ENCODE results near the gene MKLN1.

Gene MKLN1

DNA sequence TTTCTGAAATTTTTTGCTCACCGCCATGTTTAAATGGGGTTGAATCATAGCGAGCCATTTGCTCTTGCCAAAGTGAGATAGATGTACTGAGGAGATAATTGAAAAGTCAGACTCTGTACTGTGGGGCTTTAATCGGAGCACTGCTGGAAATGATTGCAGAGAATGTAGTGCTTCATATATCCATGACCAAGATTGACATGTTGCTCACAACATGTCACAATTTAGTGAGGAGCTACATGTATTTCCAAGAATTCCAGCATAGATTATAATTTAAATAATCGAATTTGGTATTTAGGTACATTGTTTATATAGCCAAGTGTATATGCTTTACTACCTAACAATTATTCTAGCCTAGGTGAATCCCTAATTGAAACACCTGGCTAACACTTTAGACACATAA lies 162.2 kb downstream of the MKLN1 start:
- Mint-ChIP-seq H3K4me1 (ENCODE audit: low read depth) (no peaks in the 10 kb centered on the region), H3K27me3 (ENCODE audit: low read depth) (no peaks in the 10 kb centered on the region), H3K36me3 (ENCODE audit: low read depth) (peaks cover 13% of the 10 kb centered on the region), H3K9me3 (no peaks in the 10 kb centered on the region), H3K27ac (no peak overlapping the region), H3K4me3 (no peak overlapping the region)
- DNase-seq (ENCODE audit: low spot score) = no peak

GRCh38 chr7:131493081-131493480 lies 165.4 kb downstream of the MKLN1 start:
- no peak for DNase-seq (ENCODE audit: low spot score)
- Mint-ChIP-seq H3K9me3 (no peaks in the 10 kb centered on the region), H3K4me1 (ENCODE audit: low read depth) (no peaks in the 10 kb centered on the region), H3K4me3 (no peak overlapping the region), H3K27ac (no peak overlapping the region), H3K27me3 (ENCODE audit: low read depth) (no peaks in the 10 kb centered on the region), H3K36me3 (ENCODE audit: low read depth) (peaks cover 12% of the 10 kb centered on the region)

DNA sequence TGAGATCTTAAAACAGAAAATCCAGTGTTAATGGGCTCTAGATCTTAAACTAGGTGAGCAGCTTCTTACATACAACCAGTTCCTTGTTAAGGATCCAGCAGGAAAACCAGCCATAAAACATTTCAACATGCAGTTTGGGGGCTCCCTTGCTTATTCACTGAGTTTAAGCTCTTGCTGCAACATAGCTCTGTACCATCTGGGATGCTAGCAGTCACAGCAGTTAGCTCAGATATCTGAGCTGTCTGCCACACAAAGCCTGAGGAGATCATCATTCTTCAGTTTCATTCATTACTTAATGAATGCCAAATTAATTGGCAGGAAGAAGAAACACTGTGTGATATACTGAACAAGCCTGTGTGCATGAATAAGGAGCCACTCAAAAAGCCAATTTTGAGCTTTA lies 165.9 kb downstream of the MKLN1 start:
- Mint-ChIP-seq H3K4me1 (ENCODE audit: low read depth) (no peaks in the 10 kb centered on the region), H3K4me3 (no peak overlapping the region), H3K9me3 (no peaks in the 10 kb centered on the region), H3K36me3 (ENCODE audit: low read depth) (peaks cover 9% of the 10 kb centered on the region), H3K27ac (no peak overlapping the region), H3K27me3 (ENCODE audit: low read depth) (no peaks in the 10 kb centered on the region)
- no peak for DNase-seq (ENCODE audit: low spot score)

DNA sequence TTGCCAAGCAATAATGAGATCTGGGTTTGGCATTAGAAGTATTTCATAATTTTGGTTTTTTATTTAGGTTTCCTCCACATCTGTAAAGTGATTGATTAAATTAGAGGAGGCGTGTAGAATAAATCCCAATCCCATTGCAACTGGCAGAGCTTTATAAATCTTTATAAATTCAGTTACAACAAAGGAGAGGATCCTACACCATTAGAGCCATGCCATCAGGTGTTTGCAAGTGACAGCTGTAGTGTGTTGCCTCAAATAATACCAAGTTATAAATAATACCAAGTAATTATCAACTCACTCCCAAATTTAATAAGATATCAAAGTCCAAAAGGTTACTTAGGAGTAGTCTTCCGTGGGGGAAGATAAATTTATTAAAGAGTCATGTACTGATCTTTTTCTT lies 166.5 kb downstream of the MKLN1 start:
- no peak overlapping the region for H3K27ac Mint-ChIP-seq
- H3K36me3 Mint-ChIP-seq (ENCODE audit: low read depth) = peaks cover 10% of the 10 kb centered on the region
- H3K4me1 Mint-ChIP-seq (ENCODE audit: low read depth) = no peaks in the 10 kb centered on the region
- DNase-seq (ENCODE audit: low spot score) = no peak
- no peak overlapping the region for H3K4me3 Mint-ChIP-seq
- no peaks in the 10 kb centered on the region for H3K27me3 Mint-ChIP-seq (ENCODE audit: low read depth)
- H3K9me3 Mint-ChIP-seq = no peaks in the 10 kb centered on the region

DNA sequence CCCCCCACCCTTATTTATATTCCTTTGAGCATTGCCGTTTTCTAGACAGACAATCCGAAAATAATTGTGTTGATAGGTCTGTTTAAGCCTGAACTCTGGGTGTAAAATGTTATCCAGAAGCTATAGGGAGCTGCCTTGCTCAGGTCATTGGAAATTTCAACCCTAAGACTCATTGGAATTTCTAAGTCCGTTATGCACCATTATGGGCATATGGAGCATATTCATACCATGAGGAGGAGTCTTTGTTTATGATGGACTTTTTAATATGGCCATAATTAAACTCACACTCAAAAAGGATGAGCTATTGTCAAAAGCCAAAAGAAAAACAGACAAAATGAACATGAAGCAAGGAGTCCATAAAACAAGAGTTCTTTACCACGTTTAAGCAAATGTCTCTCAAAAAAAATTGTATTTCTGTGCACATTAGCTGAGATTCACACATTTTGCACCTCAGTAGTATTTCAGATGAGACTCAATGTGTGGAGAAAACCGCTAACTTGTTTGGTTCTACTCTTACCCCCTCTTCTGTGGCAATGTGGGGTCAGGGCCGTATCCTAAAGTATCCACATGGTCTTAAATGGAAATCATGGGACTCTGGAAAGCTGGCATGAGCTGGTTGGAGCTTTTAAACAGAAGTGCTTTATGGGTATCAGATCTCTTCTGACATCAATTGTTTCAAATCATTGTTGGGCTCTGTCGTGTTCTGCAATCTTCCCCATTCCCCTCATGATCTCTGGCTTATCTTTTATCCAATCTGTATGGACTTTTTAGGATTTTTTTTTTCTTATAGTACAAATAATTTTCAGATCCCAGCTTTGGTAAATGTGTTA lies 168.2 kb downstream of the MKLN1 start:
- H3K4me1 Mint-ChIP-seq (ENCODE audit: low read depth) = peaks cover 6% of the 10 kb centered on the region
- no peaks in the 10 kb centered on the region for H3K9me3 Mint-ChIP-seq
- H3K4me3 Mint-ChIP-seq = no peak overlapping the region
- H3K27ac Mint-ChIP-seq = no peak overlapping the region
- DNase-seq (ENCODE audit: low spot score) = no peak
- H3K27me3 Mint-ChIP-seq (ENCODE audit: low read depth) = no peaks in the 10 kb centered on the region
- H3K36me3 Mint-ChIP-seq (ENCODE audit: low read depth) = peaks cover 13% of the 10 kb centered on the region

- no peaks in the 10 kb centered on the region for H3K9me3 Mint-ChIP-seq
- no peaks in the 10 kb centered on the region for H3K27me3 Mint-ChIP-seq (ENCODE audit: low read depth)
- no peak overlapping the region for H3K27ac Mint-ChIP-seq
- peaks cover 21% of the 10 kb centered on the region for H3K4me1 Mint-ChIP-seq (ENCODE audit: low read depth)
- no peak for DNase-seq (ENCODE audit: low spot score)
- no peak overlapping the region for H3K4me3 Mint-ChIP-seq
- peaks cover 10% of the 10 kb centered on the region for H3K36me3 Mint-ChIP-seq (ENCODE audit: low read depth)
Observed at GRCh38 chr7:131497454-131497853, 169.8 kb downstream of the MKLN1 start.

DNA sequence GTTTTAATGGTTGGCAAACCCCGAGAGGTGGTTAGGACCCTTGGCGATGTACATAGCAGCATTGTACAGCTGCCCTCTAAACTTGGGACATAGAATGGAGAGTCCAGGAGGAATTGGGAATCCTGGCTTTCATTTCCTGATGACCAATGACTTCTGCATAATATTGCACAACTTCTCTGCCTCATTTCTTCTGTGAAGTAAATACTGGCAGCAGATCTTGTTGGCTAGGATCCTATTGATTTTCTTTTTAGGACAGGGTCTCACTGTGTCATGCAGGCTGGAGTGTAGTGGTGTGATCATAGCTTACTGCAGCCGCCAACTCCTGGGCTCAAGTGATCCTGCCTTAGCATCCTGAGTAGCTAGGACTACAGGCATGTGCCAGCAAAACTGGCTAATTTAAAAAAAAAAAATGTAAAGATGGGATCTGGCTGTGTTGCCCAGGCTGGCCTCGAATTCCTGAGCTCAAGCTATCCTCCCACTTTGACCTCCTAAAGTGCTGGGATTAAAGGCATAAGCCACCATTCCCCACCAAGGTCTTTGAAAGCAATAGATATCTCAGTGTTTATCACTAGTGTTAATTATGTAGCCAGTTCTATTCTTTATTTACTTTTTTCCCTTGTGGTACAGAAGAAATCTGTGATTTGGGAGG lies 170.7 kb downstream of the MKLN1 start:
- DNase-seq (ENCODE audit: low spot score) = no peak

GRCh38 chr7:131499801-131500200 lies 172.1 kb downstream of the MKLN1 start:
- no peaks in the 10 kb centered on the region for H3K27me3 Mint-ChIP-seq (ENCODE audit: low read depth)
- H3K27ac Mint-ChIP-seq = no peak overlapping the region
- H3K4me3 Mint-ChIP-seq = no peak overlapping the region
- no peaks in the 10 kb centered on the region for H3K9me3 Mint-ChIP-seq
- peaks cover 26% of the 10 kb centered on the region for H3K4me1 Mint-ChIP-seq (ENCODE audit: low read depth)
- H3K36me3 Mint-ChIP-seq (ENCODE audit: low read depth) = peaks cover 10% of the 10 kb centered on the region
- no peak for DNase-seq (ENCODE audit: low spot score)

More for the DNA sequence above, 170.7 kb downstream of the MKLN1 start:
- Mint-ChIP-seq H3K9me3 (no peaks in the 10 kb centered on the region), H3K27me3 (ENCODE audit: low read depth) (no peaks in the 10 kb centered on the region), H3K36me3 (ENCODE audit: low read depth) (peaks cover 10% of the 10 kb centered on the region), H3K4me1 (ENCODE audit: low read depth) (peaks cover 26% of the 10 kb centered on the region), H3K4me3 (no peak overlapping the region), H3K27ac (no peak overlapping the region)

GRCh38 chr7:131500357-131500756 lies 172.7 kb downstream of the MKLN1 start:
- Mint-ChIP-seq H3K4me1 (ENCODE audit: low read depth) (peaks cover 26% of the 10 kb centered on the region), H3K27ac (no peak overlapping the region), H3K4me3 (no peak overlapping the region), H3K27me3 (ENCODE audit: low read depth) (no peaks in the 10 kb centered on the region), H3K36me3 (ENCODE audit: low read depth) (peaks cover 10% of the 10 kb centered on the region), H3K9me3 (no peaks in the 10 kb centered on the region)
- no peak for DNase-seq (ENCODE audit: low spot score)

- H3K4me3 Mint-ChIP-seq = peak overlapping the region; percentile 59
- DNase-seq (ENCODE audit: low spot score) = peak; percentile 65
- peaks cover 26% of the 10 kb centered on the region for H3K4me1 Mint-ChIP-seq (ENCODE audit: low read depth)
- peak overlapping the region; percentile 74 for H3K27ac Mint-ChIP-seq
- H3K27me3 Mint-ChIP-seq (ENCODE audit: low read depth) = no peaks in the 10 kb centered on the region
- H3K36me3 Mint-ChIP-seq (ENCODE audit: low read depth) = peaks cover 10% of the 10 kb centered on the region
- H3K9me3 Mint-ChIP-seq = no peaks in the 10 kb centered on the region
Observed at GRCh38 chr7:131501422-131501821, 173.7 kb downstream of the MKLN1 start.

- peaks cover 26% of the 10 kb centered on the region for H3K4me1 Mint-ChIP-seq (ENCODE audit: low read depth)
Observed at GRCh38 chr7:131501930-131502685, 174.4 kb downstream of the MKLN1 start.

DNA sequence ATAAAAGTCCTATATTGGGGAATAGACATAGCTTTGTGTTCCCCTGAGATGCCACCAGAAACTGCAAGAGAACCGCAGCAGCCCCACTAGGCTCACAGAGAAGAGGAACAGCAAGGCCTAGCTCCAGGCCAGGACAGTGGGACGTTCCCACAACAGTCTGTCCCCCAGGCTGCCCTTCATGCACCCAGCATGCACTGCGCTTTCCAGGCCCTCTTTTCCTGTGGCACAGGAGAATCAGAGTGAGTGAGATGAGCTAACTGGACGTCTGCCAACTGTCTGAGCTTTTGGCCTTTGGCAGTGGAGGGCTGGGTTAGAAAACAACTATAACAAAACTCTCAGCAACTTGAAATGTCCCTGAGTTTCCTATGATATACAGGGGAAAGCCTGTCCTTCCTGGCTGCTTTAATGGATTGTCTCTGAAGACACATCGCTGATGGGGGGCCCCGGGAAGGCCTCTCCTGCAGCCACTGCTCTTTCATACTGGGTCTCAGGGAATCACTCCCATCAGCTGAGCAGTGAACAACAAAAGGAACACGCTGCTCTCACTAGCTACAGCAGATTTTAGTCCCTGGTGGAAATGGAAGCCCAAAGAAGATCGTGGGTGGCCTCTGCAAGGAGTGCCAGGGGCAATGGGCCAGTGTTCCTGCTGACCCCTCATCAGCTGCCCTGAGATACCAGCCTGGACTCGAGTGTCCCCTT lies 175.3 kb downstream of the MKLN1 start:
- H3K27me3 Mint-ChIP-seq (ENCODE audit: low read depth) = no peaks in the 10 kb centered on the region
- no peak for DNase-seq (ENCODE audit: low spot score)
- H3K4me1 Mint-ChIP-seq (ENCODE audit: low read depth) = peaks cover 28% of the 10 kb centered on the region
- H3K9me3 Mint-ChIP-seq = no peaks in the 10 kb centered on the region
- no peak overlapping the region for H3K27ac Mint-ChIP-seq
- no peak overlapping the region for H3K4me3 Mint-ChIP-seq
- H3K36me3 Mint-ChIP-seq (ENCODE audit: low read depth) = peaks cover 6% of the 10 kb centered on the region

More at GRCh38 chr7:131501930-131502685, 174.4 kb downstream of the MKLN1 start:
- Mint-ChIP-seq H3K27ac (peak overlapping the region; percentile 74), H3K4me3 (no peak overlapping the region), H3K9me3 (no peaks in the 10 kb centered on the region), H3K27me3 (ENCODE audit: low read depth) (no peaks in the 10 kb centered on the region), H3K36me3 (ENCODE audit: low read depth) (peaks cover 8% of the 10 kb centered on the region)
- no peak for DNase-seq (ENCODE audit: low spot score)

DNA sequence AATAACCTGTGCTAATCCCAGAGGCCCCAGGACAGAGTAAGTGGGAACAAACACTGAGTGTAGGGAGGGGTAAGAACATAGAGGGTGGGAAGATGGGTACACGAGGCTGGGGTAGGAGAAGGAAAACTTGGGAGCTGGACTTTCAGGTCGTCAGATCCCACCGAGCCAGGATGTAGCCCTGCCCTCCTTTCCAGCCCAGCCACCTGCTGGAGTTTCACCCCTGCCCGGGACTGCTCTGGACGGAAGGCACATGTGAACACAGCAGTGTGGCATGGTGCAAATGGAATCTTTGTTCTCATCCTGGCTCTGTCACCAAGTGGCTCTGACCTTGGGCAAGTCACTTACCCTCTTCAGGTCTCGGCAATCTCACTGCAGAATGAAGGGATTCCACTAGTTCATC lies 176.0 kb downstream of the MKLN1 start:
- H3K27me3 Mint-ChIP-seq (ENCODE audit: low read depth) = peaks cover under 1% of the 10 kb centered on the region
- H3K27ac Mint-ChIP-seq = no peak overlapping the region
- H3K9me3 Mint-ChIP-seq = no peaks in the 10 kb centered on the region
- H3K4me1 Mint-ChIP-seq (ENCODE audit: low read depth) = peaks cover 33% of the 10 kb centered on the region
- no peak for DNase-seq (ENCODE audit: low spot score)
- H3K36me3 Mint-ChIP-seq (ENCODE audit: low read depth) = peaks cover 6% of the 10 kb centered on the region
- no peak overlapping the region for H3K4me3 Mint-ChIP-seq

All from T-helper 2 cell treated with Interferon-gamma antibody and Interleukin-4, amounts not matched to agents 5 μg/mL and 100 μg/mL, for 36 hours (primary cell).